GM23338 (cell line): Measurements from ENCODE around the gene ZNF493. TPM values are rescaled to one million over a fixed set of nuclear protein-coding genes. Genes with fewer than 3 reads are reported as not detected.

Experiments
- ATAC-seq: fragments of 200-7000 bp; cut with Tn5 transposase; 3 replicates; pipeline ENCODE4 v1.9.1; 2020
- DNase-seq: peaks from one replicate; pipeline ENCODE4 v3.0.0-alpha.2; 2015; ENCODE audit warnings: low spot score
- H2AFZ ChIP-seq: fragments of 200-600 bp; sonication (generic); 2 replicates; pipeline ENCODE4 v1.8.0; 2016; ENCODE audit warnings: antibody characterized with exemption, mild to moderate bottlenecking, moderate library complexity
- H3F3A ChIP-seq: fragments of 200-600 bp; sonication (generic); replicated peaks from 2 replicates; pipeline ENCODE4 v1.8.0; 2017; ENCODE audit warnings: antibody characterized with exemption, mixed run types, low read depth
- H3K27ac ChIP-seq: fragments of 200-600 bp; sonication (generic); 2 replicates; pipeline ENCODE4 v1.6.1; 2016; ENCODE audit warnings: low read depth
- H3K27me3 ChIP-seq: fragments of 200-600 bp; sonication (generic); 2 replicates; pipeline ENCODE4 v1.8.0; 2016; ENCODE audit warnings: mild to moderate bottlenecking, mixed run types, moderate library complexity; ENCODE audit not compliant: insufficient read depth
- H3K36me3 ChIP-seq: fragments of 200-600 bp; sonication (generic); 2 replicates; pipeline ENCODE4 v1.8.0; 2016; ENCODE audit warnings: mild to moderate bottlenecking; ENCODE audit not compliant: insufficient read depth
- H3K4me1 ChIP-seq: fragments of 200-600 bp; sonication (generic); 2 replicates; pipeline ENCODE4 v1.8.0; 2016; ENCODE audit warnings: mild to moderate bottlenecking, moderate library complexity; ENCODE audit not compliant: insufficient read depth
- H3K4me2 ChIP-seq: fragments of 200-600 bp; sonication (generic); 2 replicates; pipeline ENCODE4 v1.7.1; 2017; ENCODE audit warnings: mixed run types
- H3K4me3 ChIP-seq: fragments of 200-600 bp; sonication (generic); 2 replicates; pipeline ENCODE4 v1.6.1; 2016; ENCODE audit warnings: mixed run types
- H3K79me2 ChIP-seq: fragments of 200-600 bp; sonication (generic); replicated peaks from 2 replicates; pipeline ENCODE4 v1.8.0; 2017; ENCODE audit warnings: mild to moderate bottlenecking; ENCODE audit not compliant: insufficient read depth
- H3K9me2 ChIP-seq: fragments of 200-600 bp; sonication (generic); 2 replicates; pipeline ENCODE4 v1.8.0; 2017; ENCODE audit not compliant: insufficient read depth
- H4K20me1 ChIP-seq: fragments of 200-600 bp; sonication (generic); replicated peaks from 2 replicates; pipeline ENCODE4 v1.8.0; 2017; ENCODE audit warnings: mild to moderate bottlenecking; ENCODE audit not compliant: insufficient read depth
- H3K27ac Mint-ChIP-seq: 2 replicates; pipeline ENCODE4 v1.8.0; 2020; ENCODE audit warnings: inconsistent platforms, mild to moderate bottlenecking, moderate library complexity, mixed read lengths
- H3K27me3 Mint-ChIP-seq: 3 replicates; pipeline ENCODE4 v1.8.0; 2022; ENCODE audit warnings: low read depth, mild to moderate bottlenecking, moderate library complexity, mixed read lengths, inconsistent platforms; ENCODE audit not compliant: insufficient read depth, poor library complexity
- H3K36me3 Mint-ChIP-seq: 3 replicates; pipeline ENCODE4 v1.8.0; 2021; ENCODE audit warnings: low read depth, mild to moderate bottlenecking, inconsistent platforms, moderate library complexity, mixed read lengths
- H3K4me1 Mint-ChIP-seq: 3 replicates; pipeline ENCODE4 v1.8.0; 2020; ENCODE audit warnings: mild to moderate bottlenecking, inconsistent platforms, mixed read lengths
- H3K4me3 Mint-ChIP-seq: 3 replicates; pipeline ENCODE4 v1.8.0; 2021; ENCODE audit warnings: moderate library complexity, mild to moderate bottlenecking, inconsistent platforms, mixed read lengths
- H3K9me3 Mint-ChIP-seq: 3 replicates; pipeline ENCODE4 v1.8.0; 2020; ENCODE audit warnings: moderate library complexity, mild to moderate bottlenecking, inconsistent platforms, mixed read lengths
- EZH2 ChIP-seq: fragments of 200-600 bp; sonication (generic); IDR thresholded peaks from one replicate; pipeline ENCODE4 v1.8.0; 2017; ENCODE audit warnings: antibody characterized with exemption, mild to moderate bottlenecking, low read depth; ENCODE audit not compliant: unreplicated experiment
- EZH2phosphoT487 ChIP-seq: fragments of 200-600 bp; sonication (generic); IDR thresholded peaks from one replicate; pipeline ENCODE4 v1.8.1; 2018; ENCODE audit warnings: antibody characterized with exemption; ENCODE audit not compliant: unreplicated experiment
- JUNB ChIP-seq: IDR thresholded peaks from one replicate; pipeline ENCODE4 v1.6.1; 2016; ENCODE audit warnings: antibody characterized with exemption; ENCODE audit not compliant: unreplicated experiment
- POLR2AphosphoS5 ChIP-seq: IDR thresholded peaks from 2 replicates; pipeline ENCODE4 v1.6.1; 2016; ENCODE audit warnings: antibody characterized with exemption, low read depth
- STAT1 ChIP-seq: IDR thresholded peaks from one replicate; pipeline ENCODE4 v1.6.1; 2016; ENCODE audit warnings: antibody characterized with exemption; ENCODE audit not compliant: unreplicated experiment
- ZNF114 ChIP-seq: fragments of 250-450 bp; sonication (Bioruptor Pico); IDR thresholded peaks from 2 replicates; pipeline ENCODE4 v1.5.0; 2020; ENCODE audit warnings: mild to moderate bottlenecking, moderate library complexity
- ZNF331 ChIP-seq: fragments of 250-450 bp; sonication (Bioruptor Pico); IDR thresholded peaks from 2 replicates; pipeline ENCODE4 v1.5.0; 2020; ENCODE audit warnings: low read depth, mild to moderate bottlenecking, moderate library complexity
- polyA plus RNA-seq: library from polyadenylated mRNA; unstranded; fragments of >200 nt; fragmentation: Nextera tagmentation; extraction: Ambion mirVana; gene quantifications from 2 replicates; pipeline ENCODE4 v1.2.1, GENCODE V29; 2016
- total RNA-seq: library from RNA; depleted of rRNA; stranded (reverse); fragments of >200 nt; shearing (Covaris generic); gene quantifications from 2 replicates; pipeline ENCODE4 v1.2.3, GENCODE V29; 2014
- TF ChIP-seq, protein P1 (sequence below): IDR thresholded peaks from 2 replicates; pipeline ENCODE4 v1.6.1; 2016; ENCODE audit warnings: antibody characterized with exemption
- TF ChIP-seq, protein P2 (sequence below): fragments of 250-450 bp; sonication (Bioruptor Pico); IDR thresholded peaks from 2 replicates; pipeline ENCODE4 v1.5.0; 2020; ENCODE audit warnings: mild to moderate bottlenecking, moderate library complexity
- TF ChIP-seq, protein P3 (sequence below), 2 experiments: fragments of 200-600 bp in 1 of 2; sonication (generic) in 1 of 2; conservative IDR thresholded peaks; 2 replicates each; pipeline versions ENCODE4 v1.5.1 to v1.6.1; 2016 to 2017; ENCODE audit warnings: antibody characterized with exemption in 2 of 2, low read depth in 2 of 2, mild to moderate bottlenecking in 2 of 2, moderate library complexity in 1 of 2
- TF ChIP-seq, protein P4 (sequence below): IDR thresholded peaks from one replicate; pipeline ENCODE4 v1.6.1; 2018; ENCODE audit warnings: antibody characterized with exemption; ENCODE audit not compliant: unreplicated experiment

The ZNF493 gene
- total and polyA plus RNA-seq, 2 experiments from 2014 or later = 28.7 to 63.4 TPM

DNA sequence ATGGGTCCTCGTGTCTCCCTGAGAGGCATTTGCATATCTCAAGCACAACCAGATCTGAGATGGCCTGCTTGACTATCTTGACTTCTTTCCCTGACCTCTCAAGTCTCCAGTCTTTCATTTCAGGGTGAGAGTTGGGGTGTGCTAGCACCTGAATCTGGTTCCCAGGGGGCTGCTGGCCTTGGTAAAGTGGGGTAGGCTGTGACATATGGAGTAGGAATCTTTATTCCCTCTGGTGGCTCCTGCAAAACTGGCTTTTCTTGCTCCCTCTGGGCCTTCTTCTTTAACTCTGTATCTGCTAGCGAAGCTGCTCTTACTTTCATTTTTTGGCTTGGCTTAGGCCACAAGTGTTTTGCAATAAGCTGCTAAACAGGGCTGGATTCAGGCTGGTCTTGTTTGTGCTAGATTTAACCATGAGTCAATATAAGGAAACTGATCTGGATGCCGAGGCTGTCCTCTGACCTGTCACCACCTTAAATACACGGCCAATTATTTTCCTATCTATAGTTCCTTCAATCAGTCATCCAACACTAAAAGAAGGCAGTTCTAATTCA lies 42.3 kb downstream of the ZNF493 start:
- H3K9me2 ChIP-seq = no peaks in the 10 kb centered on the region
- peaks cover 2% of the 10 kb centered on the region; the same call in 1 of the 2 replicates for H3K36me3 ChIP-seq
- H3K4me3 ChIP-seq = no peak overlapping the region
- peaks cover 53% of the 10 kb centered on the region for H3K36me3 Mint-ChIP-seq
- peaks cover 9% of the 10 kb centered on the region for H3K27me3 Mint-ChIP-seq
- H4K20me1 ChIP-seq = no peaks in the 10 kb centered on the region
- H3K4me2 ChIP-seq = no peak overlapping the region
- no peaks in the 10 kb centered on the region; the same call in 1 of the 2 replicates for H3F3A ChIP-seq
- no peak overlapping the region for H3K27ac ChIP-seq
- ATAC-seq (no peak), DNase-seq (no peak)
- no peak overlapping the region for H2AFZ ChIP-seq
- no peaks in the 10 kb centered on the region for H3K27me3 ChIP-seq
- no peaks in the 10 kb centered on the region for H3K79me2 ChIP-seq
- no peak overlapping the region for H3K4me3 Mint-ChIP-seq
- peaks cover 14% of the 10 kb centered on the region for H3K4me1 Mint-ChIP-seq
- H3K9me3 Mint-ChIP-seq = peaks cover 68% of the 10 kb centered on the region
- no peak overlapping the region for H3K27ac Mint-ChIP-seq
- TF ChIP-seq, protein P1, sequence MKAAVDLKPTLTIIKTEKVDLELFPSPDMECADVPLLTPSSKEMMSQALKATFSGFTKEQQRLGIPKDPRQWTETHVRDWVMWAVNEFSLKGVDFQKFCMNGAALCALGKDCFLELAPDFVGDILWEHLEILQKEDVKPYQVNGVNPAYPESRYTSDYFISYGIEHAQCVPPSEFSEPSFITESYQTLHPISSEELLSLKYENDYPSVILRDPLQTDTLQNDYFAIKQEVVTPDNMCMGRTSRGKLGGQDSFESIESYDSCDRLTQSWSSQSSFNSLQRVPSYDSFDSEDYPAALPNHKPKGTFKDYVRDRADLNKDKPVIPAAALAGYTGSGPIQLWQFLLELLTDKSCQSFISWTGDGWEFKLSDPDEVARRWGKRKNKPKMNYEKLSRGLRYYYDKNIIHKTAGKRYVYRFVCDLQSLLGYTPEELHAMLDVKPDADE = no peak
- TF ChIP-seq JUNB = no peak
- no peak for TF ChIP-seq EZH2
- TF ChIP-seq STAT1 = no peak
- no peak for TF ChIP-seq EZH2phosphoT487
- TF ChIP-seq POLR2AphosphoS5 = no peak
- no peak for TF ChIP-seq ZNF331 (CRISPR knock-in tag)
- TF ChIP-seq, protein P2, sequence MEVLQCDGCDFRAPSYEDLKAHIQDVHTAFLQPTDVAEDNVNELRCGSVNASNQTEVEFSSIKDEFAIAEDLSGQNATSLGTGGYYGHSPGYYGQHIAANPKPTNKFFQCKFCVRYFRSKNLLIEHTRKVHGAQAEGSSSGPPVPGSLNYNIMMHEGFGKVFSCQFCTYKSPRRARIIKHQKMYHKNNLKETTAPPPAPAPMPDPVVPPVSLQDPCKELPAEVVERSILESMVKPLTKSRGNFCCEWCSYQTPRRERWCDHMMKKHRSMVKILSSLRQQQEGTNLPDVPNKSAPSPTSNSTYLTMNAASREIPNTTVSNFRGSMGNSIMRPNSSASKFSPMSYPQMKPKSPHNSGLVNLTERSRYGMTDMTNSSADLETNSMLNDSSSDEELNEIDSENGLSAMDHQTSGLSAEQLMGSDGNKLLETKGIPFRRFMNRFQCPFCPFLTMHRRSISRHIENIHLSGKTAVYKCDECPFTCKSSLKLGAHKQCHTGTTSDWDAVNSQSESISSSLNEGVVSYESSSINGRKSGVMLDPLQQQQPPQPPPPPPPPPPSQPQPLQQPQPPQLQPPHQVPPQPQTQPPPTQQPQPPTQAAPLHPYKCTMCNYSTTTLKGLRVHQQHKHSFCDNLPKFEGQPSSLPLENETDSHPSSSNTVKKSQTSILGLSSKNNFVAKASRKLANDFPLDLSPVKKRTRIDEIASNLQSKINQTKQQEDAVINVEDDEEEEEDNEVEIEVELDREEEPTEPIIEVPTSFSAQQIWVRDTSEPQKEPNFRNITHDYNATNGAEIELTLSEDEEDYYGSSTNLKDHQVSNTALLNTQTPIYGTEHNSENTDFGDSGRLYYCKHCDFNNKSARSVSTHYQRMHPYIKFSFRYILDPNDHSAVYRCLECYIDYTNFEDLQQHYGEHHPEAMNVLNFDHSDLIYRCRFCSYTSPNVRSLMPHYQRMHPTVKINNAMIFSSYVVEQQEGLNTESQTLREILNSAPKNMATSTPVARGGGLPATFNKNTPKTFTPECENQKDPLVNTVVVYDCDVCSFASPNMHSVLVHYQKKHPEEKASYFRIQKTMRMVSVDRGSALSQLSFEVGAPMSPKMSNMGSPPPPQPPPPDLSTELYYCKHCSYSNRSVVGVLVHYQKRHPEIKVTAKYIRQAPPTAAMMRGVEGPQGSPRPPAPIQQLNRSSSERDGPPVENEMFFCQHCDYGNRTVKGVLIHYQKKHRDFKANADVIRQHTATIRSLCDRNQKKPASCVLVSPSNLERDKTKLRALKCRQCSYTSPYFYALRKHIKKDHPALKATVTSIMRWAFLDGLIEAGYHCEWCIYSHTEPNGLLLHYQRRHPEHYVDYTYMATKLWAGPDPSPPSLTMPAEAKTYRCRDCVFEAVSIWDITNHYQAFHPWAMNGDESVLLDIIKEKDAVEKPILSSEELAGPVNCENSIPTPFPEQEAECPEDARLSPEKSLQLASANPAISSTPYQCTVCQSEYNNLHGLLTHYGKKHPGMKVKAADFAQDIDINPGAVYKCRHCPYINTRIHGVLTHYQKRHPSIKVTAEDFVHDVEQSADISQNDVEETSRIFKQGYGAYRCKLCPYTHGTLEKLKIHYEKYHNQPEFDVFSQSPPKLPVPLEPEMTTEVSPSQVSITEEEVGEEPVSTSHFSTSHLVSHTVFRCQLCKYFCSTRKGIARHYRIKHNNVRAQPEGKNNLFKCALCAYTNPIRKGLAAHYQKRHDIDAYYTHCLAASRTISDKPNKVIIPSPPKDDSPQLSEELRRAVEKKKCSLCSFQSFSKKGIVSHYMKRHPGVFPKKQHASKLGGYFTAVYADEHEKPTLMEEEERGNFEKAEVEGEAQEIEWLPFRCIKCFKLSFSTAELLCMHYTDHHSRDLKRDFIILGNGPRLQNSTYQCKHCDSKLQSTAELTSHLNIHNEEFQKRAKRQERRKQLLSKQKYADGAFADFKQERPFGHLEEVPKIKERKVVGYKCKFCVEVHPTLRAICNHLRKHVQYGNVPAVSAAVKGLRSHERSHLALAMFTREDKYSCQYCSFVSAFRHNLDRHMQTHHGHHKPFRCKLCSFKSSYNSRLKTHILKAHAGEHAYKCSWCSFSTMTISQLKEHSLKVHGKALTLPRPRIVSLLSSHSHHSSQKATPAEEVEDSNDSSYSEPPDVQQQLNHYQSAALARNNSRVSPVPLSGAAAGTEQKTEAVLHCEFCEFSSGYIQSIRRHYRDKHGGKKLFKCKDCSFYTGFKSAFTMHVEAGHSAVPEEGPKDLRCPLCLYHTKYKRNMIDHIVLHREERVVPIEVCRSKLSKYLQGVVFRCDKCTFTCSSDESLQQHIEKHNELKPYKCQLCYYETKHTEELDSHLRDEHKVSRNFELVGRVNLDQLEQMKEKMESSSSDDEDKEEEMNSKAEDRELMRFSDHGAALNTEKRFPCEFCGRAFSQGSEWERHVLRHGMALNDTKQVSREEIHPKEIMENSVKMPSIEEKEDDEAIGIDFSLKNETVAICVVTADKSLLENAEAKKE (CRISPR knock-in tag) = no peak
- TF ChIP-seq, protein P3, sequence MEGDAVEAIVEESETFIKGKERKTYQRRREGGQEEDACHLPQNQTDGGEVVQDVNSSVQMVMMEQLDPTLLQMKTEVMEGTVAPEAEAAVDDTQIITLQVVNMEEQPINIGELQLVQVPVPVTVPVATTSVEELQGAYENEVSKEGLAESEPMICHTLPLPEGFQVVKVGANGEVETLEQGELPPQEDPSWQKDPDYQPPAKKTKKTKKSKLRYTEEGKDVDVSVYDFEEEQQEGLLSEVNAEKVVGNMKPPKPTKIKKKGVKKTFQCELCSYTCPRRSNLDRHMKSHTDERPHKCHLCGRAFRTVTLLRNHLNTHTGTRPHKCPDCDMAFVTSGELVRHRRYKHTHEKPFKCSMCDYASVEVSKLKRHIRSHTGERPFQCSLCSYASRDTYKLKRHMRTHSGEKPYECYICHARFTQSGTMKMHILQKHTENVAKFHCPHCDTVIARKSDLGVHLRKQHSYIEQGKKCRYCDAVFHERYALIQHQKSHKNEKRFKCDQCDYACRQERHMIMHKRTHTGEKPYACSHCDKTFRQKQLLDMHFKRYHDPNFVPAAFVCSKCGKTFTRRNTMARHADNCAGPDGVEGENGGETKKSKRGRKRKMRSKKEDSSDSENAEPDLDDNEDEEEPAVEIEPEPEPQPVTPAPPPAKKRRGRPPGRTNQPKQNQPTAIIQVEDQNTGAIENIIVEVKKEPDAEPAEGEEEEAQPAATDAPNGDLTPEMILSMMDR (conservative IDR thresholded peaks at IDR 0.05; ENCODE audit: low read depth in 2 of 2) = no peak
- TF ChIP-seq ZNF114 (CRISPR knock-in tag) = no peak
- TF ChIP-seq, protein P4, sequence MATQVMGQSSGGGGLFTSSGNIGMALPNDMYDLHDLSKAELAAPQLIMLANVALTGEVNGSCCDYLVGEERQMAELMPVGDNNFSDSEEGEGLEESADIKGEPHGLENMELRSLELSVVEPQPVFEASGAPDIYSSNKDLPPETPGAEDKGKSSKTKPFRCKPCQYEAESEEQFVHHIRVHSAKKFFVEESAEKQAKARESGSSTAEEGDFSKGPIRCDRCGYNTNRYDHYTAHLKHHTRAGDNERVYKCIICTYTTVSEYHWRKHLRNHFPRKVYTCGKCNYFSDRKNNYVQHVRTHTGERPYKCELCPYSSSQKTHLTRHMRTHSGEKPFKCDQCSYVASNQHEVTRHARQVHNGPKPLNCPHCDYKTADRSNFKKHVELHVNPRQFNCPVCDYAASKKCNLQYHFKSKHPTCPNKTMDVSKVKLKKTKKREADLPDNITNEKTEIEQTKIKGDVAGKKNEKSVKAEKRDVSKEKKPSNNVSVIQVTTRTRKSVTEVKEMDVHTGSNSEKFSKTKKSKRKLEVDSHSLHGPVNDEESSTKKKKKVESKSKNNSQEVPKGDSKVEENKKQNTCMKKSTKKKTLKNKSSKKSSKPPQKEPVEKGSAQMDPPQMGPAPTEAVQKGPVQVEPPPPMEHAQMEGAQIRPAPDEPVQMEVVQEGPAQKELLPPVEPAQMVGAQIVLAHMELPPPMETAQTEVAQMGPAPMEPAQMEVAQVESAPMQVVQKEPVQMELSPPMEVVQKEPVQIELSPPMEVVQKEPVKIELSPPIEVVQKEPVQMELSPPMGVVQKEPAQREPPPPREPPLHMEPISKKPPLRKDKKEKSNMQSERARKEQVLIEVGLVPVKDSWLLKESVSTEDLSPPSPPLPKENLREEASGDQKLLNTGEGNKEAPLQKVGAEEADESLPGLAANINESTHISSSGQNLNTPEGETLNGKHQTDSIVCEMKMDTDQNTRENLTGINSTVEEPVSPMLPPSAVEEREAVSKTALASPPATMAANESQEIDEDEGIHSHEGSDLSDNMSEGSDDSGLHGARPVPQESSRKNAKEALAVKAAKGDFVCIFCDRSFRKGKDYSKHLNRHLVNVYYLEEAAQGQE = no peak
- peaks cover 28% of the 10 kb centered on the region for H3K4me1 ChIP-seq
